H1 (cell line): Measurements from ENCODE around the gene KCNAB3. TPM values are rescaled to one million over a fixed set of nuclear protein-coding genes. Genes with fewer than 3 reads are reported as not detected.
A peak's percentile ranks its signal among the peaks of the same experiment; 100 is the strongest.

Source experiments
- CTCF ChIP-seq, 3 experiments: IDR thresholded peaks; 1 replicate in 2 of 3; 2 replicates in 1 of 3; pipeline versions ENCODE4 v1.5.1 to v1.6.1; 2011; ENCODE audit warnings: low read length in 3 of 3, mild to moderate bottlenecking in 3 of 3, inconsistent platforms in 2 of 3, low read depth in 1 of 3, moderate library complexity in 1 of 3; ENCODE audit not compliant: insufficient read depth in 1 of 3; ENCODE audit errors: control extremely low read depth in 1 of 3
- polyA plus RNA-seq, 7 experiments: library from polyadenylated mRNA; depleted of rRNA in 3 of 7; stranded (reverse) in 5 of 7; unstranded in 2 of 7; fragments of >200 nt in 5 of 7; fragments of 200-250 nt in 2 of 7; gene quantifications; 1 replicate in 5 of 7; 2 replicates in 1 of 7; 4 replicates in 1 of 7; pipeline versions ENCODE4 v1.2.1 to v1.2.3, GENCODE V29; 2011 to 2013; ENCODE audit warnings: missing spikeins in 2 of 7, mixed read lengths in 2 of 7
- total RNA-seq: library from RNA; stranded (reverse); fragmentation: NEBNext Ultra II Directional; extraction: Animal tissue kit (Norgen Biotek cat#: 25700); gene quantifications from 2 replicates; pipeline ENCODE4 v1.2.1, GENCODE V29; 2021

Gene KCNAB3
- total and polyA plus RNA-seq, 2 of the 8 experiments (the other 6 are each of a cell fraction or from before 2014, with no cell fraction given) = 1.7 to 2.4 TPM

DNA sequence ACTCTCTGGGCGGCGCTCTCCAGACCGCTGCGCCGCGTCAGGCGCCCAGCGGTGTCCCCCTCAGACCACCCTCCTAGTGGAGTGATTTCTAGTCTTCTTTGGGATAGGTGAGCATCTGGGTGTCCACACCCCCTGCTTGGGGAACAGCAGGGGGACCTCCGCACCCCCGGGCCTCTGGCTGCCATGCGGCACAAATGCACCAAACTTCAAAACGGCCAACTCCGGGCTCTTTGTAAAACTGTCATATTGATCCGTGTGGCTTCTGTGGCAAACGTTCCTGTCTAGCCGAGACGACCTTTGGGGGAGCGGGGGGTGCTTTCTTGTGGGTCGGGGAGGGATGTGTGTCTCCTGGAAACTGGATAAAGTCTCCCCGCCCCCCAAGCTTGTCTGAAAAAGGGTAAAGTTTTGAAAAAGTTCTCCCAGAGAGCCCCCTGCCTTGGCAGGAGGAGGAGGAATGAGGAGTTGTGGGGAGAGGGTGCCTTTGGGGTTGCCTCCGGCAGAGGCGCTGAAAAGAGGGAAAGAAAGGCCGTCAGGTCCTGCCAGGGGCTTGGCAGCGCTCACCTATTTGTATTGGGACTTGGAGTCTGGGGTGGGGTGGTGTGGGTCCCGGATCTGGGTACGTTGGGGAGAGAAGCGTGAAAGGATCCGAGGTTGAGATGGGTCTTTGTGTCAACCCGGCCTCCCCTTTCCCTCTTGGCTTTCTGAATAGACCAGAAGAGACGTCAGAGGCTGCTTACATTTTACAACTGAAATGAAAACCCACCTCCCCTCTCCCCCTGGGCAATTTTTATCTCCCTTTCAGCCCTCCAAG, 43.2 kb downstream of the KCNAB3 start (continued):
- peak in 2 of 3 experiments; percentile 2 to 23; a peak in 2 of 4 replicates for TF ChIP-seq CTCF (IDR thresholded peaks at IDR 0.05; ENCODE audit: control extremely low read depth in 1 of 3, insufficient read depth in 1 of 3, low read depth in 1 of 3, low read length in 3 of 3)
